Left ventricle myocardium inferior (tissue), 1 donor: ENCODE results near the gene SOWAHC. TPM values are rescaled to one million over a fixed set of nuclear protein-coding genes. Genes with fewer than 3 reads are reported as not detected.

Source experiments
- DNase-seq: peaks from one replicate; pipeline ENCODE4 v3.0.0-alpha.2; 2020
- H3K27ac ChIP-seq: fragments of 200-600 bp; replicated peaks from 2 replicates; pipeline ENCODE4 v1.8.0; 2021
- H3K27me3 ChIP-seq: fragments of 200-600 bp; 2 replicates; pipeline ENCODE4 v1.8.0; 2021; ENCODE audit warnings: low read depth
- H3K36me3 ChIP-seq: fragments of 200-600 bp; 2 replicates; pipeline ENCODE4 v1.8.0; 2021
- H3K4me1 ChIP-seq: fragments of 200-600 bp; 2 replicates; pipeline ENCODE4 v1.8.0; 2021
- H3K4me3 ChIP-seq: fragments of 200-600 bp; 2 replicates; pipeline ENCODE4 v1.8.0; 2021; ENCODE audit warnings: mild to moderate bottlenecking, moderate library complexity
- H3K9me3 ChIP-seq: fragments of 200-600 bp; replicated peaks from 2 replicates; pipeline ENCODE4 v1.8.0; 2021
- intact Hi-C: fragments of 100-400 bp; cut with micrococcal nuclease; formaldehyde crosslinking; loops from one replicate; pipeline ENCODE4 v1.11.0; 2022
- total RNA-seq: library from RNA; stranded (reverse); fragmentation: NEBNext Ultra II Directional; extraction: Animal tissue kit (Norgen Biotek cat#: 25700); gene quantifications from one replicate; pipeline ENCODE4 v1.2.1, GENCODE V29; 2021
- TF ChIP-seq, protein P1 (sequence below): fragments of 200-600 bp; IDR thresholded peaks from 2 replicates; pipeline ENCODE4 v1.8.0; 2021; ENCODE audit warnings: antibody characterized with exemption, mild to moderate bottlenecking, borderline replicate concordance
- donor health status: DM: no; HTN: yes; CAD: no; lungs with severe emphysema.

The SOWAHC gene
- total RNA-seq, 1 donor from 2014 or later = 2.3 TPM

DNA sequence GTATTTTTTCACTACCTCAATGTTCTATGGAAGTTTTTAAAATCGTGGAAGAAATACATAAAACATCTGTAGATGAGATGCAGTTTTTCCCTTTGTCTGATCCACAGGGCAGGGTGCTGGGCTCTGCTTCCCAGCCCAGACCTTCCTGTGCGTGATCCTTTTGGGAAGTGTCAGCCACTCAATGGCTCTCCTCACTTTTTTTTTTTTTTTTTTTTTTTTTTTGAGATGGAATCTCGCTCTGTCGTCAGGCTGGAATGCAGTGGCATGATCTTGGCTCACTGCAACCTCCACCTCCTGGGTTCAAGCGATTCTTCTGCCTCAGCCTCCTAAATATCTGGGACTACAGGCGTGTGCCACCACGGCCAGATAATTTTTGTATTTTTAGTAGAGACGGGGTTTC, 32.8 kb downstream of the SOWAHC start:
- intact Hi-C loops = no loop called here
- H3K27me3 ChIP-seq = no peaks in the 10 kb centered on the region
- no peak for DNase-seq

DNA sequence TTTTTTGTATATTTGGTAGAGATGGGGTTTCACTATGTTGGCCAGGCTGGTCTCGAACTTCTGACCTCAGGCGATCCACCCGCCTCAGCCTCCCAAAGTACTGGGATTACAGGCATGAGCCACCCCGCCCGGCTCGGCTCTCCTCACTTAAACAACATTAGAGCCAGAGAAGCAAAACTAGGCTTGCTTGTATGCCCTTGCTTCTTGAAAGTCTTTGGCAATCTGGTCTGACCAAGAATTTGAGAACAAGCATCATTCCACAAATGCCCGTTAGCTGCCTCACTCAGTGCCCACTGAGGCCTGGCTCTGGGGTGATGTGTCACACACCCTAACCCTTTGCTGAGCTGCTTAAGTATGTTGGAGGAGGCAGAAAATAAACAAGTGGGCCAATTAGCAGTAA, 33.5 kb downstream of the SOWAHC start:
- Histone ChIP-seq H3K27ac (no peak overlapping the region), H3K4me3 (no peak overlapping the region), H3K9me3 (no peaks in the 10 kb centered on the region), H3K27me3 (no peaks in the 10 kb centered on the region), H3K4me1 (peaks cover 11% of the 10 kb centered on the region), H3K36me3 (no peaks in the 10 kb centered on the region)
- intact Hi-C loops = no loop called here
- TF ChIP-seq, protein P1, sequence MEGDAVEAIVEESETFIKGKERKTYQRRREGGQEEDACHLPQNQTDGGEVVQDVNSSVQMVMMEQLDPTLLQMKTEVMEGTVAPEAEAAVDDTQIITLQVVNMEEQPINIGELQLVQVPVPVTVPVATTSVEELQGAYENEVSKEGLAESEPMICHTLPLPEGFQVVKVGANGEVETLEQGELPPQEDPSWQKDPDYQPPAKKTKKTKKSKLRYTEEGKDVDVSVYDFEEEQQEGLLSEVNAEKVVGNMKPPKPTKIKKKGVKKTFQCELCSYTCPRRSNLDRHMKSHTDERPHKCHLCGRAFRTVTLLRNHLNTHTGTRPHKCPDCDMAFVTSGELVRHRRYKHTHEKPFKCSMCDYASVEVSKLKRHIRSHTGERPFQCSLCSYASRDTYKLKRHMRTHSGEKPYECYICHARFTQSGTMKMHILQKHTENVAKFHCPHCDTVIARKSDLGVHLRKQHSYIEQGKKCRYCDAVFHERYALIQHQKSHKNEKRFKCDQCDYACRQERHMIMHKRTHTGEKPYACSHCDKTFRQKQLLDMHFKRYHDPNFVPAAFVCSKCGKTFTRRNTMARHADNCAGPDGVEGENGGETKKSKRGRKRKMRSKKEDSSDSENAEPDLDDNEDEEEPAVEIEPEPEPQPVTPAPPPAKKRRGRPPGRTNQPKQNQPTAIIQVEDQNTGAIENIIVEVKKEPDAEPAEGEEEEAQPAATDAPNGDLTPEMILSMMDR = no peak
- no peak for DNase-seq

More for the DNA sequence above, 32.8 kb downstream of the SOWAHC start:
- no peak overlapping the region for H3K4me3 ChIP-seq
- H3K4me1 ChIP-seq = peaks cover 11% of the 10 kb centered on the region
- TF ChIP-seq, protein P1 = no peak
- no peak overlapping the region for H3K27ac ChIP-seq
- H3K9me3 ChIP-seq = no peaks in the 10 kb centered on the region
- H3K36me3 ChIP-seq = no peaks in the 10 kb centered on the region

DNA sequence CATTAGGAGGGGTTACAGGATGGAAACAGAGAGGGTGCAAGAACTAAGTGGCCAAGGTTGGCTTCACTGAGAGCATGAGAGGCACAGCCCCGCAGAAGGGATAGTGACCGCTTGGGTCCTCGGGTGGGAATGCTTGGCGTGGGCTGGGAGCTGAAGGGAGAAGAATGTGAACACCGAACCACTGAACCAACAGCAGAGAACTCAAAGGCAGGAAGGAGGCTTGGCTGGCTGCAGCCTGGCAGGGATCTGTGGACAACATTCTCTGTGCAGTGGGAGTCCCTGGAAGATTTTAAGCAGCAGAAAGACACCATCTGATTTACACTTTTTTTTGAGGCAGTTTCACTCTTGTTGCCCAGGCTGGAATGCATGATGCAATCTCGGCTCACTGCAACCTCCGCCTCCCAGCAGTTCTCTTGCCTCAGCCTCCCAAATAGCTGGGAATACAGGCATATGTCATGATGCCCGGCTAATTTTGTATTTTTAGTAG, 33.9 kb downstream of the SOWAHC start:
- TF ChIP-seq, protein P1 = no peak
- no peak overlapping the region for H3K4me3 ChIP-seq
- DNase-seq = no peak
- H3K4me1 ChIP-seq = peaks cover 11% of the 10 kb centered on the region
- no peaks in the 10 kb centered on the region for H3K36me3 ChIP-seq
- H3K27me3 ChIP-seq = no peaks in the 10 kb centered on the region
- H3K9me3 ChIP-seq = no peaks in the 10 kb centered on the region
- no peak overlapping the region for H3K27ac ChIP-seq
- intact Hi-C loops = no loop called here

DNA sequence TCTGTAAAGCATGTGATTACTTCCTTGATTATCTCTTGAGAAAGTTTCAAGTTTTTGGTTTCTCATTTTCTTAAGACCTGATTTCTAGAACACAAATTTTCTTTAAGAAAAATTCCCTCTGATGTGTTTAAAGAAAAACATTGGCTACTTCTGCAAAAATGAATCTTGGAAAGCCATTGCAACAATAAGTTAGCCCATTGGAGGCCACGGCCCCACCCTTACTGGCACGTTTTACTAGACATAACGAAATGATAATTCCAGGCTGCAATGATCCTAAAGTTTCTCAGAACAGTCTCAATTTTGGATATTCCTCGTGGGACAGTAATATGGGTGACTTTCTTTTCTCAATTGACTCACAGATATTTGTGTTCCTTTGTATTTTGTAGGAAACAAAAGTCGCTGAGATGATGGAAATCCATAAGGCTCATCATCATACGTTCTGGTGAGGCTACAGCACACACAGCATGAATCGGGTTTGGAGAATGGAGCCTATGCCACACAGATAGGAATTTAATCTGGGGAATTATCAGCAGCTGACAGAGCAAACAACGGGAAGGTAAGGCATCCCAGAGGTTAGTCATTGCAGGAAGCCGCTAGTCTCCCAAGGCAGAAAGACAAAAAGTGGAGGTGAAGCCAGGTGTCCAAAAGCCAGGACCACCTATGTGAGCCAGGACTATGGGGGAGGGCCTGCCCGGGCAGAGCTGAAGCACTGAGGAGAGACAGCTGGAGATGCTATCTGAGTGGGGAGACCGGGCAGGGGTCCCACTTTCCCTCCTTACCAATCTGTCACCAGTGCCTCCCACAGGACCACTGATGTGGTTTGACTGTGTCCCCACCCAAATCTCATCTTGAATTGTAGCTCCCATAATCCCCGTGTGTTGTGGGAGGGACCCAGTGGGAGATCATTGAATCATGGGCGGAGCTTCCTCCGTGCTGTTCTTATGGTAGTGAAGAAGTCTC, 35.9 kb downstream of the SOWAHC start:
- no peaks in the 10 kb centered on the region for H3K9me3 ChIP-seq
- H3K4me3 ChIP-seq = no peak overlapping the region
- no peak overlapping the region for H3K27ac ChIP-seq
- no peaks in the 10 kb centered on the region for H3K27me3 ChIP-seq
- H3K4me1 ChIP-seq = peaks cover 2% of the 10 kb centered on the region
- H3K36me3 ChIP-seq = no peaks in the 10 kb centered on the region
- TF ChIP-seq, protein P1 = no peak
- intact Hi-C loops = no loop called here
- no peak for DNase-seq

DNA sequence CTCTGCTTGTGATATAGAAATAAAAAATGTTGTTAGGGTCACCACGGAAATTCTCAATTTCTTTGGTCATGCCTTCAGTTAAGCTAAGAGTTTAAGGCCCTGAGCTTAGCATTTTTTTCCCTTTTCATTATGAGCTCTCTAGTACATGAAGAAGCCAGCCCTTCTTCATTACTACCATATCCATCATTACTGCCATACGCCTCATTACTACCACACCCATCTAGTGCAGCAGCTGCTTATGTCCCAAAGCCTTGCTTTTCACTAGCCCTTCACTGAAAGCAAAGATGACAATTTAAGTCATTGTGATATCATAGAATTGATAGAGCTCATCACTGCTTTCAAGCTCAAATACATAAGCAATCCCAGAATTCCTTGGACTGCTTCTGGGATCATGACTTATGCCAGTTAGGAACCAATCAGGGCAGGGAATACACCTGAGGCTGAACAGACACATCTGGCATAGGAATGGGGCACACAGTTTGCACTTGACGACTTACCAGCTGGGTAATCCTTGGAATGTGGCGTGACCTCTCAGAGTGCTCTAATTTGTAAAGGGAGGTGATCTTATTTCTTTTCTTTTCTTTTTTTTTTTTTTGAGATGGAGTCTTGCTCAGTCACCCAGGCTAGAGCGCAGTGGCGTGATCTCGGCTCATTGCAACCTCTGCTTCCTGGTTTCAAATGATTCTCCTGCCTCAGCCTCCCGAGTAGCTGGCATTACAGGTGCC, 40.3 kb downstream of the SOWAHC start:
- Histone ChIP-seq H3K9me3 (no peaks in the 10 kb centered on the region), H3K27ac (no peak overlapping the region), H3K4me1 (no peaks in the 10 kb centered on the region), H3K27me3 (no peaks in the 10 kb centered on the region), H3K4me3 (no peak overlapping the region), H3K36me3 (no peaks in the 10 kb centered on the region)
- TF ChIP-seq, protein P1 = no peak
- DNase-seq = no peak
- intact Hi-C loops = no loop called here
